CD4-positive, alpha-beta T cell (primary cell): ENCODE results near the gene CCDC146. TPM values are rescaled to one million over a fixed set of nuclear protein-coding genes. Genes with fewer than 3 reads are reported as not detected.

Experiments used
- ATAC-seq: fragments of 200-7000 bp; cut with Tn5 transposase; one replicate; pipeline ENCODE4 v1.10.0; 2022; ENCODE audit warnings: mild to moderate bottlenecking; ENCODE audit not compliant: poor library complexity
- CTCF ChIA-PET: fragments of 350-600 bp; sonication (Branson Sonifier 250); formaldehyde crosslinking; loops from one replicate; lab custom pipeline; 2021; ENCODE audit warnings: antibody characterized with exemption, inconsistent platforms; lab: Charles Lee
- POLR2A ChIA-PET: fragments of 350-600 bp; sonication (Branson Sonifier 250); formaldehyde crosslinking; loops from one replicate; lab custom pipeline; 2021; ENCODE audit warnings: antibody characterized with exemption, inconsistent platforms; lab: Charles Lee
- DNase-seq, 14 experiments: peaks; one replicate each; pipeline ENCODE4 v3.0.0-alpha.2; 2013 to 2020; ENCODE audit warnings: mixed read lengths in 2 of 14
- H3K27ac ChIP-seq, 2 donors: one replicate each; pipeline versions ENCODE4 v1.5.1 to v1.7.0; 2013; ENCODE audit warnings: low read length in 2 of 2, low read depth in 1 of 2, mild to moderate bottlenecking in 1 of 2
- H3K27me3 ChIP-seq, 2 experiments: 1 replicate in 1 of 2; 2 replicates in 1 of 2; pipeline versions ENCODE4 v1.6.1 to v1.7.0; 2013; ENCODE audit warnings: low read length in 2 of 2, control low read depth in 1 of 2, mild to moderate bottlenecking in 1 of 2, moderate library complexity in 1 of 2; ENCODE audit not compliant: insufficient read depth in 2 of 2, control insufficient read depth in 1 of 2
- H3K36me3 ChIP-seq: one replicate; pipeline ENCODE4 v1.6.1; 2013; ENCODE audit warnings: low read length, control low read depth; ENCODE audit not compliant: insufficient read depth
- H3K4me1 ChIP-seq: one replicate; pipeline ENCODE4 v1.6.1; 2013; ENCODE audit warnings: low read length, control low read depth; ENCODE audit not compliant: insufficient read depth
- H3K4me3 ChIP-seq: one replicate; pipeline ENCODE4 v1.5.1; 2013; ENCODE audit warnings: mild to moderate bottlenecking, low read length, moderate library complexity
- H3K9me3 ChIP-seq, 2 experiments: 1 replicate in 1 of 2; 2 replicates in 1 of 2; pipeline versions ENCODE4 v1.6.1 to v1.7.0; 2013; ENCODE audit warnings: low read length in 2 of 2, mild to moderate bottlenecking in 2 of 2, control low read depth in 1 of 2, moderate library complexity in 1 of 2; ENCODE audit not compliant: control insufficient read depth in 1 of 2, insufficient read depth in 1 of 2
- H3K27ac Mint-ChIP-seq: one replicate; pipeline ENCODE4 v1.8.0; 2020; ENCODE audit warnings: mixed read lengths
- H3K27me3 Mint-ChIP-seq: one replicate; pipeline ENCODE4 v1.8.0; 2021; ENCODE audit warnings: mixed read lengths
- H3K36me3 Mint-ChIP-seq: one replicate; pipeline ENCODE4 v1.8.0; 2021; ENCODE audit warnings: low read depth, mixed read lengths
- H3K4me1 Mint-ChIP-seq: one replicate; pipeline ENCODE4 v1.8.0; 2021; ENCODE audit warnings: low read depth, mixed read lengths
- H3K4me3 Mint-ChIP-seq: one replicate; pipeline ENCODE4 v1.8.0; 2020; ENCODE audit warnings: mild to moderate bottlenecking, mixed read lengths
- H3K9me3 Mint-ChIP-seq: one replicate; pipeline ENCODE4 v1.8.0; 2020; ENCODE audit warnings: mixed read lengths
- CTCF ChIP-seq: fragments of 200-600 bp; IDR thresholded peaks from one replicate; pipeline ENCODE4 v1.8.0; 2022; ENCODE audit warnings: antibody characterized with exemption, mild to moderate bottlenecking
- intact Hi-C, 2 experiments: fragments of 100-400 bp; cut with DNase I in 1 of 2; cut with micrococcal nuclease in 1 of 2; formaldehyde crosslinking; loops; one replicate each; pipeline versions ENCODE4 v1.15.1 to v1.9.0; 2023 to 2025; cut with DNase I, micrococcal nuclease
- total RNA-seq, 174 experiments: library from RNA in 2 of 174; stranded (reverse) in 2 of 174; gene quantifications; one replicate each; pipeline ENCODE4 v1.2.3 and lab custom pipeline; 2021 to 2026

The CCDC146 gene
- total RNA-seq, 2 experiments from 2014 or later = 10.3 to 10.5 TPM

GRCh38 chr7:77247206-77247850 is 124.9 kb downstream of the CCDC146 start:
- H3K9me3 Mint-ChIP-seq = no peaks in the 10 kb centered on the region
- no peak overlapping the region for H3K4me3 ChIP-seq

GRCh38 chr7:77248154-77248553 is 125.7 kb downstream of the CCDC146 start:
- Histone ChIP-seq H3K36me3 (no peaks in the 10 kb centered on the region), H3K27me3 (no peaks in the 10 kb centered on the region), H3K9me3 (no peaks in the 10 kb centered on the region), H3K4me3 (no peak overlapping the region), H3K4me1 (no peaks in the 10 kb centered on the region), H3K27ac (no peak overlapping the region)
- ChIA-PET POLR2A (interaction anchor here (2.2 kb wide), 1 partner anchor 126 kb away, joined by 15 read pairs; the partner anchor contains the start of gene CCDC146), CTCF (interaction anchor here (1.4 kb wide), 1 partner anchor 84 kb away, joined by 4 read pairs; no protein-coding TSS in a partner anchor)
- Mint-ChIP-seq H3K36me3 (no peaks in the 10 kb centered on the region), H3K9me3 (no peaks in the 10 kb centered on the region), H3K27ac (no peak overlapping the region), H3K27me3 (no peaks in the 10 kb centered on the region), H3K4me1 (no peaks in the 10 kb centered on the region), H3K4me3 (no peak overlapping the region)
- intact Hi-C loops = loop anchor here in 1 of 2 experiments (5.0 to 10.0 kb wide), 2 partner anchors 84 to 733 kb away; partner anchors contain the start of gene UPK3B
- DNase-seq (no peak), ATAC-seq (no peak)
- TF ChIP-seq CTCF = no peak

More at GRCh38 chr7:77247206-77247850, 124.9 kb downstream of the CCDC146 start:
- ATAC-seq = peak; percentile 99
- TF ChIP-seq CTCF = peak; percentile 85
- intact Hi-C loops = loop anchor here (2.0 to 10.0 kb wide), 4 partner anchors 85 to 733 kb away; partner anchors contain the start of genes CCDC146 (in 1 of the 2) and UPK3B (in 1 of the 2)
- Histone ChIP-seq H3K4me1 (no peaks in the 10 kb centered on the region), H3K36me3 (no peaks in the 10 kb centered on the region), H3K27ac (no peak overlapping the region), H3K9me3 (no peaks in the 10 kb centered on the region), H3K27me3 (no peaks in the 10 kb centered on the region)
- CTCF ChIA-PET = interaction anchor here (0.6 to 1.7 kb wide), 17 partner anchors 8 to 156 kb away, joined by 3 to 13 read pairs (median 4); partner anchors contain the start of genes CCDC146 and FGL2
- Mint-ChIP-seq H3K27ac (no peak overlapping the region), H3K4me1 (no peaks in the 10 kb centered on the region), H3K27me3 (no peaks in the 10 kb centered on the region), H3K4me3 (no peak overlapping the region), H3K36me3 (no peaks in the 10 kb centered on the region)
- POLR2A ChIA-PET = interaction anchor here (1.0 to 2.2 kb wide), 2 partner anchors 24 to 125 kb away, joined by 3 to 15 read pairs; partner anchors contain the start of gene CCDC146
- peak; percentile 78 to 94 (median 86) for DNase-seq

GRCh38 chr7:77252506-77252905 is 130.1 kb downstream of the CCDC146 start:
- Histone ChIP-seq H3K27me3 (no peaks in the 10 kb centered on the region), H3K4me1 (no peaks in the 10 kb centered on the region), H3K4me3 (no peak overlapping the region), H3K36me3 (no peaks in the 10 kb centered on the region), H3K9me3 (no peaks in the 10 kb centered on the region), H3K27ac (no peak overlapping the region)
- H3K27me3 Mint-ChIP-seq = no peaks in the 10 kb centered on the region
- H3K36me3 Mint-ChIP-seq = no peaks in the 10 kb centered on the region
- TF ChIP-seq CTCF = no peak
- POLR2A ChIA-PET = interaction anchor here (0.9 kb wide), 1 partner anchor 10 kb away, joined by 3 read pairs; no protein-coding TSS in a partner anchor
- H3K27ac Mint-ChIP-seq = no peak overlapping the region
- CTCF ChIA-PET = no interaction called here
- DNase-seq = no peak
- no peaks in the 10 kb centered on the region for H3K9me3 Mint-ChIP-seq
- no peak overlapping the region for H3K4me3 Mint-ChIP-seq
- intact Hi-C loops = no loop called here
- no peaks in the 10 kb centered on the region for H3K4me1 Mint-ChIP-seq
- ATAC-seq = no peak
